GM19035 (cell line): Measurements from ENCODE around the gene RFX2.

Experiments used
- ATAC-seq: cut with Tn5 transposase; IDR thresholded peaks from one replicate; pipeline ENCODE4 v1.9.1; 2021; ENCODE audit not compliant: unreplicated experiment

The RFX2 gene

DNA sequence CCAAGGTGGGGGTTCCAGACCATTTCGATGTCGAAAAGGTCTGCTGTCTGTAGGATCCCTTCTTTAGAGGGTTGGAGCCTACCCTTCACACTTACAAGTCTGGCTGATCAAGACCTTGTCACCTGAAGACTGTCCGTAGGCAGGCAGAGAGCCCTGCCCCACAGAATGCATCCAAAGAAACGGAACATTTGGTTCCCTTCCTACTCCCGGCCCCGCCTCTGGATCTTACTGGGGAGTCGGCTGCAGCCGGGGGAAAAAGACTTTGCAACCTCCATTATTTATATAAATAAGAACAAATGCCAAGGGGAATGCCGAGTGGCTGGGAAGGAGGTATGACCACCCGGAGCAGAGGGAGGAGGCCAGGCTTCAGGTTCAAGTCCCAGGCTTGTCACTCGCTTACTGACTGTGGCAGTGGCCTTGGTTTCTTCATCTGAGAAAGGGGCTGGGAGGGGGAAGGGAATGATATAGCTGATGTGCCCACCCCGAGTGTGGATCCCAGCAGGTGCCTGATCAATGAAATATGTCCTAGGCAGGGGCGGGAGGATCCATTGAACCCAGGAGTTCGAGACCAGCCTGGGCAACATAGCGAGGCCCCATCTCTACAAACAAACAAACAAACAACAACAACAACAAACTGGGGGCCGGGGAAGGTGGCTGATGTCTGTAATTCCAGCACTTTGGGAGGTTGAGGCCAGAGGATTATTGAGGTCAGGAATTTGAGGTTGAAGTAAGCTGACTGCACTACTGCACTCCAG lies 48.7 kb downstream of the RFX2 start:
- no peak for ATAC-seq

DNA sequence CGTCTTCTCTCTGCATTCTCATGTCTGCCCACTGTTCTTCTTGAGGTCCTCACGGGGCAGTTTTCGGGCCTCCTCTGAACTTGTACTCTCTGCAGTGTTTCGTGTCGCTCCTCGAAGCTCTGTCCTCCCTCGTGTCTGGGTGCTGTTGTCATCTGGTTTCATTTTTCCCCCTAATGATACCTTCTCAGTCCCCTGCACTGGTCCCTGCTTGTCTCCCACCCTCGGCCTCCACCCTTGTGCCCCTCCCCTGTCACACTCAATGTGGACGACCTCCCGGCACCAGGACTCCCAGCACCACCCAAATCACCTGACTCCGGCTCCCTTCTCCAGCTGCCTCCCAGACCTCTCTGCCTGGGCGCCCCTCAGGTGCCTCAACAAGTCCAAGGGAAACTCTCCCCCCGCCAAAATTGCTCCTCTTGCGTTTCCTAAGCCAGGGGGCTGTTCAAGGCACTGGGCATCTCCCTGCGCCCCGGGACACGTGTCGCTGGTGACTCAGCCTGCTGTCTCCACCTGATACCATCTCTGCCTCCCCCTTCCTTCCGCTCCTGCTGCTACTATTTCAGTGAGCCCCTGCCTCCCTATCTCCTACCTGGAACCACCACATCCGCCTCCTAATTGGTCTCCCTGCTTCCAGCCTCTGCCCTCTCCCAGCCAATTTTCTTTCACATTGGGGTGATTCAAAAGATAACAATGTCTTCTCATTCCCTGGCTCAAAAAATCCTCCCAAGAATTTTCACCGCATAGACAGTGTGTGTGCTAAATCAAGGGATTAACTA lies 49.5 kb downstream of the RFX2 start:
- ATAC-seq, result no peak

GRCh38 chr19:6059988-6060599 lies 50.2 kb downstream of the RFX2 start:
- ATAC-seq, result no peak

DNA sequence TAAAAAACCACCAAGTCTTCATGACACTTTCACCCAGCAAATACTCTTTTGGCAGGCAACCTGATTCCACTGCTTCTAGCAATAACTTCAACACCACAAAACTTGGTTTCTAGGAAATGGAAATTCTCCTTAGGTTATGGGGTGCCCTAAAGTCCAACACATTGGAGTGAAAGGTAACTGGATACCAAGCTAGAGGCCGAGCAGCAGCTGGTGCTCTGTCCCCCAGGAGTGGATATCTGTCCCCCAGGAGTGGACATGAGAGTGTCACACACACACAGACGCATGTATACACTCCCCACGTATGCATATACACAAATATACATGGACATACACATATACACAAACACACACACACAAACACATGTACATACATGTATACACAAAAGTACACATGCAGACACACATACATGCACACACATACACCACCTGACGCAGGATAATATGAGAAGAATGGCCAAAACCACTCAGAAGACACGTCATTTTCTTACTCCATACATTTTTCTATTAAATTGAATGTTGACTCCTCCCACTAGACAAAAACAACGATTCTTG lies 50.8 kb downstream of the RFX2 start:
- ATAC-seq, result no peak

- ATAC-seq, result no peak
Measured at GRCh38 chr19:6058518-6059201, 51.6 kb downstream of the RFX2 start.

DNA sequence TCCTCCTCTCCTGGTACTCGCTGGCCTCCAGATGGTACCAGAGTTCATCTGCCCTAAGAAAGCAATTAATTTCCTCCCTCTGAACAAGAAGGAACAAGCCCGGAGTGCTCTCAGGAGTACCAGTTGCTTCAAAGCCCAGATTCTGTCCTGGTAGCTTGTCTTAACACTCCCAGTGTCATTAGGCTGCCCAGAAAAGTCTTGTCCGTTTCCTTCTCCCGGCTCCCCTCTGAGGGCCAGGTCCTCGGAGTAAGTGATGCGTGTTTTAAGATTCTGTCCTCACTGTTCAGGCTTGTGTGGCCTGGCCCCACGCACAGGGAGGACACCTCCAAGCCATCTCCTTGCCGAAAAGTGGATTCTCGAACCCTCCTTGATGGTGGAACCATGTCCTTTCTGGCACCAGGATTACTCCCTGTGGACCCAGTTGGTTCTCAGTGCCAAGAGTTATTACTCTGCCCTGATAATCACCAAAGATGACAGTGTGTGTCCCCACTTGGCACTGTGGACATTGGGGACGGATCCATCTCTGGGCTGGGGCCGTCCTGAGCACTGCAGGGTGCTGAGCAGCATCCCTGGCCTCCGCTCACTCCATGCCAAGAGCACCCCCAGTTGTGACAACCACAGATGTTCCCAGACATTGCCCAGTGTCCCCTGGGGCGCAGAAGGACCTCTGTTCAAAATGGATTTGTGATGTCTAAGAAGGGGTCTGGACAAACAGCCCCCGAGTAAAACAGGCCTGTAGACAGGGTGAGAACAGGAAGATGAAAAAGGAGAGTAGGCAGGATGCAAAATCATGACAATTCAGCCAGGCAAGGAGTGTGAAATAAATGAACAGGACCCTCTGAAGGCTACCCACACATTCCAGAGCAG lies 52.4 kb downstream of the RFX2 start:
- no peak for ATAC-seq

DNA sequence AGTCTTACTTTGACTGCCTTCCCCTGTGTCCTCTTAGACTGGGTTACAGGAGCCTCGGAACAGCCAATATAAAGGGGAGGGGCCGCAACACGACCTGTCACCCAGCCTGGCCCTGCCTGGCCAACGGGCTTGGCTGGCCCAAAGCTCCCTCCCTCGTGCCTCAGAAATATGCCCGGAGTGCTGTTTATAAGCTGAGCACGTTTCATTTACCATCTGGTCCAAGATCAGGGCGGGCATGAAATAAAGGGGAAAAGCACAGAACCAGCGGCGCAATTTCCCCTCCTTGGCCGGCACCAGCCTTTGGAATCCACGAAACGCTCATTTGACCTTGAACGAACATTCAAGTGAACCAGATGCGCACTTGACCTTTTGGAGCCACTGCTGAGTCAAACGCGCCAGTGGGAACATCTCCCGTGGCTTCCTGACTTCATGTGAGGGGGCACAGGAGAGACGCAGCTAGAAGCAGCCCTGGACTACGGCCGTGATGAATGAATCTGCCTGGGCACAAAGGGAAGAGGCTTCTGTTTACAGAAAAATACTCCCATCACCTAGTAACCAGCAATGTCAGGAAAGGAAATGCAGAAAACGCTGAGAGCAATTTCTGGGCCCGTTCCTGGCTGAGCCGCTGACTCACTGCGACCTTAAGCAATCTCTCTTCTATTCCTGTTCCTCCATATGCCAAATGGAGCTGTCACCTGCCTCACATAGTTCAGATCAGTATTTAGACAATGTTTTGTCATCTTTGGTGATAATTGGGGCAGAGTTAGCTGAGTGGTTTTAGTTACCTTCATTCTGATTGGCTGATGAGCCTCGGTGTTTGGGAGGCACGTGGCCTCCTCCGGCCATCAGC lies 53.3 kb downstream of the RFX2 start:
- no peak for ATAC-seq

DNA sequence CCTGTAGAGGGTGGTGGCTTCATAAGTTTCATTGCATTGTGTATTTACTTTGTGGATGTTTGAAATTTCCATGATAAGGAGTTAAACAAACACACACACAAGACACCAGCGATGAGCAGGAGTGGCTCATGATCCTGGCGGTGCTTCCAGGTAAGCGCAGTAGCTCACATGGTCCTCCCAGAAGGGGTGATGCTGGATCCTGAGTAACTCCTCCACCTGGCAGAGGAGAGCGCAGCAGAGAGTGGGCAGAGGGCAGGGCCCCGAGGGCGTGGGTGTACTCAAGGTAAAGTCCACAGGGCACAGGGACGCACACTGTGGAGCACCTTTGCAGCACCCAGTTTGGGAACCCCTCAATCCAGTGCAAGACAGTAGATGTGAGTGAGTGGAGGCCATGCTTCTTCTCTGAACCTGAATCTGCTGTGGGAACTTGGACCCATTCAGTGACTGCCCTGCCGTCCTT lies 54.0 kb downstream of the RFX2 start:
- ATAC-seq, result no peak

DNA sequence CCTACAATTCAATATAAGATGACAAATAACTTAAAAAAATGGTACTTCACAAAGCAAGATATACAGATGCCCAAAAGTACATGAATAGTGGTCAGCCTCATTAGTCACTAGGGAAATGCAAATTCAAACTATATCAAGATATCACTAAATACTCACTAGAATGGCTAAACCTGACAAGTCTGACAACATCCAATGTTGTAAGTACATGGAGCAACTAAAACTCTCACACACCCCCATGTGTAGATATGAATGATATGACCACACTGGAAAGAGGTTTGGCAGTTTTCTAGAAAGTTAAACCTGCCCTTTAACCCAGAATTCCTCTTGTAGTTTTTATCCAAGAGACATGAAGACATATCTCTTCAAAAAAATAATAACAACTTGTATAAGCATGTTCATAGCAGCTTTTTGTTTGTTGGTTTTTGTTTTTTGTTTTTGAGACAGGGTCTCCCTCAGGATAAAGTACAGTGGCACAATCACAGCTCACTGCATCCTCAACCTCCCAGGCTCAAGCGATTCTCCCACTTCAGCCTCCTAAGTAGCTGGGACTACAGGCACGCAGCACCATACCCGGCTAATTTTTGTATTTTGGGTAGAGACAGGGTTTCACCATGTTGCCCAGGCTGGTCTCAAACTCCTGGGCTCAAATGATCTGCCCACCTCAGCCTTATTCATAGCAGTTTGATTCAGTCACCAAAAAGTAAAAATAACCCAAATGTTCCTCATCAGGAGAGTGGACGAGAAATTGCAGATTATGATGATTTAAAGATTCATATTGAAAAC lies 55.1 kb downstream of the RFX2 start:
- ATAC-seq, result no peak

DNA sequence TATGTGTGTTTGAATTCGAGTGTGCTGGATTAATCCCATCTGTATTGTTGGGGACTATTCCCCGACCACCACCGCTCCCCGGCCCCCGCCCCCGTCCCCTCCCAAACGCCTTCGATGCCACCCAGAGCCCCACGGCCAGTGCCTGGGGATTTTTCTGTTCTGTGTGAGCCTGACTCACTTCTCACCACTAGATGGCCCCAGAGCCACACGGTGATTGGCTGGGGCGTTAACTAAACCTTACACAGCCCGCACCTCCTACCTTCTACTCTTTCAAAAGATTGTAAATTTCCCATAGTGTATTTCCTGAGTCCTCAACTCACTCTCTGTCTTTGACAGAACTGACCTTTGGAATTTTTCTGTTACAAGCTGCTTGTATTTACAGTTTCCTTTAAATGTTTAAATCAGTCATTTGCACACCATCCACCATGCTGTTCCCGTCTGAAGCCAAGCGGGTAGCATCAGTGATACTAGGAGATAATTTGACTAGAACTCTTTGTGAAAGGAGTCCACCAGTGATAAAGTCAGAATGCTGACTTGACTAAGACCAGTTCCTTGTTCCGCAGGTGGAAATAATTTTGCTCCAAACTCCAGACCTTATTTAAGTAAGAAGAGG lies 61.4 kb downstream of the RFX2 start:
- no peak for ATAC-seq

- ATAC-seq, result no peak
Measured at GRCh38 chr19:6048348-6048747, 62.0 kb downstream of the RFX2 start.

- no peak for ATAC-seq
Measured at GRCh38 chr19:6047741-6048251, 62.5 kb downstream of the RFX2 start.

DNA sequence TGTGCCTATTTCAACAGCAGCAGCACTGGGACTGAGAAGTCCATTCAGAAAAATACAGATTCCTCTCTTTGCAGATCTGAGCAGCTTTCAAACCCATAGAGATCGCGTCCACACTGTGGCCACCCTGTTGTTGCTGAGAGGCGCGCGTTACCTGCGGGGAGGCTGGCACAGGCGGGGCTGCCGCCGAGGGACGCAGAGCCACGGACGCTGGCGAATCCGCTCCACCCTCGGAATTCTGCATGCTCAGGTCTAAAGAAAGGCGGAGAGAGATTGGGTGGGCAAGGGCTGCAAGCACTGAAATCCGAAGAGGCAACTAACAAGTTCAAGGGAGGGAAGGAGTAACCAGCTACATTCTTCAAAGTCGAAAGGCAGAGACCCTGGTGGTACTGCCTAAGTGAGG lies 63.0 kb downstream of the RFX2 start:
- no peak for ATAC-seq

- no peak for ATAC-seq
Measured at GRCh38 chr19:6045108-6045507, 65.2 kb downstream of the RFX2 start.

- ATAC-seq, result no peak
Measured at GRCh38 chr19:6044056-6044805, 66.1 kb downstream of the RFX2 start.

DNA sequence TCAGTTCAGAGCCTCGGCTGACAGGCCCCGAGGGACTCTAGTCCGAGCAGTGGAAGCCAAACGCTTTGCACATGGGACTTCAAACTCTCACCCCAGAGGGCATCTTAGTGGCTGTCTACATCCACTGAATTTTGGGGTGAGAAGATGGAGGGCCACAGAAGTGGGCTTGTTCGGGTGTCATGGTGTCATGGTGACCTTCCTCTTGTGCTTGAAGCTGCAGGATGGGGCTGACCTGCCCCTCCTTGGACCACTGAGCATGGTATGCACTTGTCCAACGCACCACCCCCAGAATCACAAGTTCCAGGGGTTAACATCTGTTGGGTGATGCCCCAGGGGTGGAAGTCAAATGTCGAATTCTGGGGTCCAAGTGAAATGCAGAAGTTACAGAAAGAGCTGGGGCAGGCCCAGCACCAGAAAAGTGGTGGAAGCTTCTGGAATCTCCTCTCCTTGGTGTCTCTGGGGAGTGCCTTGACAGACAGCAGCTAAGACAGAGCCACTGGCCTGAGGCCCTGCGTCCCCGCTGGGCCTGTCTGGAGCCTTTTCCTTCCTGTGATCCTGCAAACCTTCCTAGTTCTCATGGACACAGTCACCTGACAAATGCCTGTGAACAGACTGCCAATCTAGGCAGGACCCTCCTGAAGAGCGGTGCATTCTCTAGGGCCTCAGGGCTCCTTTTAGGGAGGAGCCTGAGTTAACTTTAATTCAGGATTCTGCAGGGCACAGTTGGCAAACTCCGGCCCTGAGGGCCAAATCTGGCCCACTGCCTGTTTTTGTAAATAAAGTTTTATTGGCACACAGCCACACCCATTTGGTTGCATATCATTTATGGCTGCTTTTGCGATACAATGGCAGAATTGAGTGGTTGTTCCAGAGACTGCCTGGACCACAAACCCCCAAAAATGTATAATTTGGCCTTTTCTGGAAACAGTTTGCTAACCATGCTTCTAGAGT lies 67.2 kb downstream of the RFX2 start:
- ATAC-seq, result no peak
